Neural progenitor cell (in vitro differentiated cells): Measurements from ENCODE around the gene TASP1. TPM values are rescaled to one million over a fixed set of nuclear protein-coding genes. Genes with fewer than 3 reads are reported as not detected.
"Not testable (repeated sequence)": the region's sequence is repeated elsewhere in the genome, so short reads cannot be mapped to it uniquely, and the experiment has no call there.

ENCODE experiments used
- DNase-seq: peaks from one replicate; pipeline ENCODE4 v3.0.0-alpha.2; 2016; ENCODE audit warnings: low spot score
- H2AFZ ChIP-seq: fragments of 200-600 bp; sonication (generic); replicated peaks from 2 replicates; pipeline ENCODE4 v1.6.1; 2016; ENCODE audit warnings: antibody characterized with exemption
- H3F3A ChIP-seq: fragments of 200-600 bp; sonication (generic); 2 replicates; pipeline ENCODE4 v1.6.1; 2016; ENCODE audit warnings: antibody characterized with exemption, low read depth
- H3K27ac ChIP-seq: fragments of 200-600 bp; sonication (generic); 2 replicates; pipeline ENCODE4 v1.5.1; 2016; ENCODE audit warnings: mild to moderate bottlenecking
- H3K27me3 ChIP-seq: fragments of 200-600 bp; sonication (generic); 2 replicates; pipeline ENCODE4 v1.6.1; 2016; ENCODE audit warnings: mild to moderate bottlenecking, moderate library complexity
- H3K36me3 ChIP-seq: fragments of 200-600 bp; sonication (generic); 2 replicates; pipeline ENCODE4 v1.5.1; 2016
- H3K4me1 ChIP-seq: fragments of 200-600 bp; sonication (generic); 2 replicates; pipeline ENCODE4 v1.6.1; 2016; ENCODE audit warnings: mixed run types
- H3K4me2 ChIP-seq: fragments of 200-600 bp; sonication (generic); 2 replicates; pipeline ENCODE4 v1.6.1; 2016
- H3K4me3 ChIP-seq: fragments of 200-600 bp; sonication (generic); 2 replicates; pipeline ENCODE4 v1.5.1; 2016
- H3K79me2 ChIP-seq: fragments of 200-600 bp; sonication (generic); 2 replicates; pipeline ENCODE4 v1.6.1; 2016; ENCODE audit warnings: low read depth
- H3K9ac ChIP-seq: fragments of 200-600 bp; sonication (generic); 2 replicates; pipeline ENCODE4 v1.6.1; 2016
- H3K9me3 ChIP-seq: fragments of 200-600 bp; sonication (generic); 2 replicates; pipeline ENCODE4 v1.5.1; 2016; ENCODE audit warnings: low read depth
- H4K20me1 ChIP-seq: fragments of 200-600 bp; sonication (generic); 2 replicates; pipeline ENCODE4 v1.6.1; 2016; ENCODE audit warnings: low read depth
- H3K27ac Mint-ChIP-seq: 3 replicates; pipeline ENCODE4 v1.8.0; 2021; ENCODE audit warnings: mixed read lengths
- H3K27me3 Mint-ChIP-seq: 2 replicates; pipeline ENCODE4 v1.8.0; 2022; ENCODE audit warnings: low read depth, mild to moderate bottlenecking, inconsistent platforms, moderate library complexity, mixed read lengths; ENCODE audit not compliant: insufficient read depth
- H3K36me3 Mint-ChIP-seq: 3 replicates; pipeline ENCODE4 v1.8.0; 2021; ENCODE audit warnings: mixed read lengths
- H3K4me1 Mint-ChIP-seq: 3 replicates; pipeline ENCODE4 v1.8.0; 2021; ENCODE audit warnings: mixed read lengths
- H3K4me3 Mint-ChIP-seq: 3 replicates; pipeline ENCODE4 v1.8.0; 2021; ENCODE audit warnings: mild to moderate bottlenecking, moderate library complexity, mixed read lengths
- H3K9me3 Mint-ChIP-seq: 3 replicates; pipeline ENCODE4 v1.8.0; 2020; ENCODE audit warnings: mixed read lengths
- EZH2 ChIP-seq: fragments of 200-600 bp; sonication (generic); IDR thresholded peaks from 2 replicates; pipeline ENCODE4 v1.6.1; 2017; ENCODE audit warnings: antibody characterized with exemption, mild to moderate bottlenecking, moderate library complexity
- EZH2phosphoT487 ChIP-seq: fragments of 200-600 bp; sonication (generic); IDR thresholded peaks from 2 replicates; pipeline ENCODE4 v1.6.1; 2017; ENCODE audit warnings: antibody characterized with exemption
- total RNA-seq: library from RNA; depleted of rRNA; stranded (reverse); fragments of >200 nt; gene quantifications from 2 replicates; pipeline ENCODE4 v1.2.3, GENCODE V29; 2015; ENCODE audit warnings: low replicate concordance
- TF ChIP-seq, protein P1 (sequence below): fragments of 200-600 bp; sonication (generic); IDR thresholded peaks from 2 replicates; pipeline ENCODE4 v1.5.1; 2017; ENCODE audit warnings: antibody characterized with exemption, mild to moderate bottlenecking

TASP1 gene
- total RNA-seq, 1 donor from 2014 or later = 9.6 TPM

DNA sequence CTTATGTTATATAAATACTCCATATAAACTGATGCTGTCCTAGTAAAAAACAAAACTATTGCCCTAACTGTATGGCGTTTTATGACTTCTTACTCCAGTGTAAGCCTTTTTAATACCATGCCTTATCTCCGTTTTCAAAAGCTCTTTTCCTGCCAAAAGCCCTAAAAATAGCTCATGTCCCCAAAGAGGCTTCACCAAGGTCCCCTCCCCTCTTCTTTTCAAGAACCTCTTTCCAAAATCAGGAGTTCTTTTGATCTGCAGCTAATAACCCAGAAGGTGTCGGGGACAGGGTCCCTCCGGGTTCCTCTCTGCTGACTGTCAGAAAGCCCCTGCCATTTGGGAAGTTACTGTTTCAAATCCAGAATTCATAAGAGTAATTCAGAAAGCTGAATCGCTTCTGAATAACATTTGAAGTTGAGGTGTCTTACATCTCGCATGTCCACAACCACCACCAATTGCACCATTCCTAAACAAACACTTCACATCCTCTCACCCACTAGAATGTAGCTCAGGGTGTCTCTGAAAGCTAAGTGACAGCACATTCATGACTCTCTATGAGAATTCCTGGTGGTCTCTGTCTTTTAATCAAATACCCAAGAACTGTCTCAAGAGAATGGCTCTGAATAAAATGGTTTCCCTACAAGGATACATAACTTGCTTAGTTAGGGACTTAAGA, 13.3 kb downstream of the TASP1 start:
- Histone ChIP-seq H3K4me2 (no peak overlapping the region), H3K9me3 (no peaks in the 10 kb centered on the region), H3K4me3 (no peak overlapping the region), H4K20me1 (no peaks in the 10 kb centered on the region), H2AFZ (no peak overlapping the region), H3K27ac (no peak overlapping the region), H3F3A (no peaks in the 10 kb centered on the region), H3K36me3 (no peaks in the 10 kb centered on the region), H3K9ac (no peak overlapping the region), H3K27me3 (no peaks in the 10 kb centered on the region), H3K4me1 (no peaks in the 10 kb centered on the region), H3K79me2 (no peaks in the 10 kb centered on the region)
- no peak for DNase-seq
- Mint-ChIP-seq H3K36me3 (peaks cover 6% of the 10 kb centered on the region), H3K4me3 (no peak overlapping the region), H3K27ac (no peak overlapping the region), H3K9me3 (no peaks in the 10 kb centered on the region), H3K4me1 (no peaks in the 10 kb centered on the region), H3K27me3 (no peaks in the 10 kb centered on the region)
- no peak for TF ChIP-seq EZH2phosphoT487
- TF ChIP-seq, protein P1, sequence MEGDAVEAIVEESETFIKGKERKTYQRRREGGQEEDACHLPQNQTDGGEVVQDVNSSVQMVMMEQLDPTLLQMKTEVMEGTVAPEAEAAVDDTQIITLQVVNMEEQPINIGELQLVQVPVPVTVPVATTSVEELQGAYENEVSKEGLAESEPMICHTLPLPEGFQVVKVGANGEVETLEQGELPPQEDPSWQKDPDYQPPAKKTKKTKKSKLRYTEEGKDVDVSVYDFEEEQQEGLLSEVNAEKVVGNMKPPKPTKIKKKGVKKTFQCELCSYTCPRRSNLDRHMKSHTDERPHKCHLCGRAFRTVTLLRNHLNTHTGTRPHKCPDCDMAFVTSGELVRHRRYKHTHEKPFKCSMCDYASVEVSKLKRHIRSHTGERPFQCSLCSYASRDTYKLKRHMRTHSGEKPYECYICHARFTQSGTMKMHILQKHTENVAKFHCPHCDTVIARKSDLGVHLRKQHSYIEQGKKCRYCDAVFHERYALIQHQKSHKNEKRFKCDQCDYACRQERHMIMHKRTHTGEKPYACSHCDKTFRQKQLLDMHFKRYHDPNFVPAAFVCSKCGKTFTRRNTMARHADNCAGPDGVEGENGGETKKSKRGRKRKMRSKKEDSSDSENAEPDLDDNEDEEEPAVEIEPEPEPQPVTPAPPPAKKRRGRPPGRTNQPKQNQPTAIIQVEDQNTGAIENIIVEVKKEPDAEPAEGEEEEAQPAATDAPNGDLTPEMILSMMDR = no peak
- TF ChIP-seq EZH2 = no peak

DNA sequence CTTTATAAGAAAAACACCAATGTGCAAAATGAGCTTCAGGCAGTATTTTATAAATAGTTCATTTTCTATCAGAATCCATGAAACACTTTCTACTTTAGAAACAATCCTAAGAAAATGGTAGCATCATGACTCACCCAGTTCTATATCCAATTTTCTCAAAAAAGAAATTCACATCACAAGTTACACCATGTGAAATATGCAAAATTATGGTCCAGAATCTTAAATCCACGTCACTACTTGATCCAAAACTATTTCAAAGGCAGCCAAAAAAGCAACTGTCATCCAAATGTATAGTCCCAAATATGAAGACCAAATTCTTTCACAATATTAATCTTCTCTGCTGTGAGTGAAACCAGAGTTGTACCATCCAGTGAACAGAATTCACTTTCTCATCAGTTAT, 19.3 kb downstream of the TASP1 start:
- H3K9me3 Mint-ChIP-seq, H3K27me3 ChIP-seq, H3K4me2 ChIP-seq, H3K36me3 ChIP-seq, H3K9me3 ChIP-seq, H4K20me1 ChIP-seq, H3K9ac ChIP-seq, H3K36me3 Mint-ChIP-seq, H3K4me1 ChIP-seq, DNase-seq, H3K4me3 Mint-ChIP-seq, H3K27ac ChIP-seq, H3K27ac Mint-ChIP-seq, H3K4me3 ChIP-seq, H3K27me3 Mint-ChIP-seq, H3K79me2 ChIP-seq, H3F3A ChIP-seq, H3K4me1 Mint-ChIP-seq, H2AFZ ChIP-seq: not testable (repeated sequence)

DNA sequence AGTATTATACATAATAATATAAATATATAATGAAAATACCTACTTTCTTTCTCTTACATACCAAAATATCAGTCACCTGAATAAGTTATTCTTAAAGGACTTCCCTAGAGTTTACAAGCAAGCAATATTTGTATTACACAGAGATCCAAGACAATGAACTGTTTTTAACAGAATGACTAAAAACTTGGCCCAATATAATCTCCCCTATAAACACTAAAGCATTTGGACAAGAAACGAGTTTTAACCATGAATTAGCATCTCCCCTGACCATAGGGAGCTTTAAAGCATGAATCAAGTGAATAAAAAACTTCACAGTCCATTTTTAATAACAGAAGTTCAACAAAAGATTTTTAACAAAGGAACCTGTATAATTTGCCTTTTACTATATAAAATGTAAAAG, 20.3 kb downstream of the TASP1 start:
- H3K4me3 Mint-ChIP-seq, H3K36me3 ChIP-seq, H3K27me3 ChIP-seq, H3K9me3 Mint-ChIP-seq, H3K36me3 Mint-ChIP-seq, DNase-seq, H3F3A ChIP-seq, H3K27ac ChIP-seq, H2AFZ ChIP-seq, H3K4me2 ChIP-seq, H3K9me3 ChIP-seq, H4K20me1 ChIP-seq, H3K27me3 Mint-ChIP-seq, H3K4me3 ChIP-seq, H3K4me1 Mint-ChIP-seq, H3K9ac ChIP-seq, H3K79me2 ChIP-seq, H3K27ac Mint-ChIP-seq, H3K4me1 ChIP-seq: not testable (repeated sequence)

DNA sequence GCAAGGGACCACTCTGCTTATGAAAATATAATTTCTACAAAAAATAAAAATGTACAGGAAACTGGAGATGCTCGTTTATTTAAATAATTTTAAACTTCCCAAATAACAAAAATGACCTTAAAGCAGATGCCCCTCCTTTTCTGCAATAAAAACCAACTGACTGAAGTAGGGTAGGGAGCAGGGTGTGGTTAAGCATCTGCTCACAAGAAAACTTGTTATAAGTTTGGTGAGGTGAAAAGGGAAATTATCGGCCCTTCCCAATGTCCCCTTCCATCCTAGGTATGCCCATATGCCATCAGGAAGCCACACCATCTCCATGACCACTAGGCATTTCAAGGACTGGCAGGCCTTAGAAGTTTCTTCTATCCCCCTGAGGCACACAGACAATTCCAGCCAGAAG, 21.1 kb downstream of the TASP1 start:
- not testable (repeated sequence) for H3K9me3 Mint-ChIP-seq, H3K27ac Mint-ChIP-seq, H3K79me2 ChIP-seq, H3K27ac ChIP-seq, H3K4me3 ChIP-seq, H3K4me1 Mint-ChIP-seq, H3K27me3 Mint-ChIP-seq, H3K36me3 Mint-ChIP-seq, DNase-seq, H3K27me3 ChIP-seq, H3K4me2 ChIP-seq, H4K20me1 ChIP-seq, H3K4me1 ChIP-seq, H3F3A ChIP-seq, H3K36me3 ChIP-seq, H3K9ac ChIP-seq, H2AFZ ChIP-seq, H3K4me3 Mint-ChIP-seq, H3K9me3 ChIP-seq

DNA sequence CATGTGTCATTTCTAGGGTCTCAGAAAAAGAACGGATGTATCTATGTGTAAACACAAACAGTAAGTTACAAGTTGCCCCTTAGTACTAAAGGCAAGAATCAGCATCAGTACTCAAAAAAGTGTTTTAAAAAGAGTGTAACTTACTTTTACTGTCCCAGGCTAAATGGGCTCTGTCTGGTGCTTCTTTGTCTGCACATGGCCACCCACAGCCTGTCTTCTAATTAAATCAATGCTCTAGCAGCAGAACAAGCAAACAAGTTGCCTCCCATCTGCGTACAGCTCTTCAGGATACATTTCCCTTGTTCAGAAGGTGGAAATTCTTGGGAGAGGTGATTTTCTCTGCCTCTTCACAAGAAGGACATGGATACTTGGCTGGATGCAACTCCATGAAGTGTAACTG, 22.0 kb downstream of the TASP1 start:
- H2AFZ ChIP-seq, H4K20me1 ChIP-seq, H3K4me3 Mint-ChIP-seq, H3F3A ChIP-seq, H3K4me3 ChIP-seq, H3K27me3 ChIP-seq, H3K36me3 ChIP-seq, H3K4me1 ChIP-seq, H3K4me1 Mint-ChIP-seq, H3K36me3 Mint-ChIP-seq, H3K27ac Mint-ChIP-seq, H3K9me3 ChIP-seq, H3K9ac ChIP-seq, H3K27ac ChIP-seq, H3K27me3 Mint-ChIP-seq, H3K79me2 ChIP-seq, H3K9me3 Mint-ChIP-seq: not testable (repeated sequence)
- peak overlapping the region; percentile 11 for H3K4me2 ChIP-seq
- peak; percentile 44 for DNase-seq
